ENCODE results near the gene PLD4.

Gene PLD4

DNA sequence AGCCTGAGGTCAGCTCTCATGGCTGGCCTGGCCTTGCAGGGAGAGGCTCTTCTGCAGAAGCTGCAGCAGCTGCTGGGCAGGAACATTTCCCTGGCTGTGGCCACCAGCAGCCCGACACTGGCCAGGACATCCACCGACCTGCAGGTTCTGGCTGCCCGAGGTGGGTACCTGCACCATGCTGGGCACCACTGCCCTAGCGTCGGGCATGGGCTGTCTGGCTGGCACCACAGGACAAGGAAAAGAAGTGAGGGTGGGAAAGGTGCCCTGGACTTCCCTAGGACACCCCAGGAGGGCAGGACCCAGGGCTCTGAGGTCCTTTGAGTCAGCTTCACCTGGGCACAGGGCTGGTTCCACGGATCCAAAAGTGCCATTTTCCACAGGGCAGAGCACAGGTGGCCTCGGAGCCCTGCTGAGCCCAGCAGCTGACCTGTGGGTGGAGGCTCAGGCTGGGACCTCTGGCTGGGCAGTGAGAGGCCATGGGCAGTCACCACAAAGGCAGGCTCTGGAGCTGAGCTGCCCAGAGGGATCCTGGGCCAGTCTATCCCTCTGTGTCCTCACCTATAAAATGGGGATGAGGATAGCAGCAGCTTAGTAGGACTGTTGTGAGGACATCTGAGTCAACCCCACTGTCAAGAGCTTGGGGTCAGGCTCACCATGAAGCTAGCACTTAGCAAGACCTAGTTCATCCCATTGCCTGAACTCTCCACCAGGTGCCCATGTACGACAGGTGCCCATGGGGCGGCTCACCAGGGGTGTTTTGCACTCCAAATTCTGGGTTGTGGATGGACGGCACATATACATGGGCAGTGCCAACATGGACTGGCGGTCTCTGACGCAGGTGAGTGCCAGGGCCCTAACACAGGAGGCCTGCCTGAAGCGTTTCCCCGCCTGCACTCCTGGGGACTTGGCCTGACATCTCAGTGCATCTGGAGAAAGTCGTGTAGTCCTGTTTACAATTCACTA is 4.9 kb downstream of the PLD4 start:
- DNase-seq: no peak

- DNase-seq: no peak
Observed at GRCh38 chr14:104930526-104931303, 6.0 kb downstream of the PLD4 start.

- no peak for DNase-seq
Observed at GRCh38 chr14:104931304-104931770, 6.7 kb downstream of the PLD4 start.

DNA sequence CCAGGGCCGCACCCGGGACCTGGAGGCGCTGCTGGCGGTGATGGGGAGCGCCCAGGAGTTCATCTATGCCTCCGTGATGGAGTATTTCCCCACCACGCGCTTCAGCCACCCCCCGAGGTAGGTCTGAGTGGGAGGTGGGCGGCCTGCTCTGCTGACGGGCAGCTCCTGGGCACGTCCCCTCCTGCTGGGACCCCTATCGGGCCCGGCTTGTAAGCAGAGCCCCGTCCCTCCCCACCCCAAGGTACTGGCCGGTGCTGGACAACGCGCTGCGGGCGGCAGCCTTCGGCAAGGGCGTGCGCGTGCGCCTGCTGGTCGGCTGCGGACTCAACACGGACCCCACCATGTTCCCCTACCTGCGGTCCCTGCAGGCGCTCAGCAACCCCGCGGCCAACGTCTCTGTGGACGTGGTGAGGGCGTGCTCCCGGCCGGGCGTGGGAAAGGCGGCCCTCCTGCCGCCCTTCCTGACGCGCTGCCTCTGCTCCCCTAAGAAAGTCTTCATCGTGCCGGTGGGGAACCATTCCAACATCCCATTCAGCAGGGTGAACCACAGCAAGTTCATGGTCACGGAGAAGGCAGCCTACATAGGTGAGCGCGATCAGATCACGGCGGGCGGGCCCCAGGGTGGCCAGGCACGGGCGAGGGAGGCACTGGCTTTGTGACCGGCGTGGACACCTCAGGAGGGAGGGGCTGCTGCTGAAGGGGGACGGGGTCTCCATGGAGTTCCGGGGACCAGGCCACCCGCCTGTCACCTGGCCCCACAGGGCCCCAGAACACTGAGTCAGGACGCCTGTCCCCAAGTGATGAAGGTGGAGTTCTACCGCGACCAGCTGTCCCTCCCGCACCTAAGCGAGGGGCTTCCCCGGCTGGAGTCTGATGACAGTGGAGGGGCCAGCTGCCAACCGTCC is 7.3 kb downstream of the PLD4 start:
- no peak for DNase-seq

- no peak for DNase-seq
Observed at GRCh38 chr14:104932676-104933631, 8.3 kb downstream of the PLD4 start.

DNA sequence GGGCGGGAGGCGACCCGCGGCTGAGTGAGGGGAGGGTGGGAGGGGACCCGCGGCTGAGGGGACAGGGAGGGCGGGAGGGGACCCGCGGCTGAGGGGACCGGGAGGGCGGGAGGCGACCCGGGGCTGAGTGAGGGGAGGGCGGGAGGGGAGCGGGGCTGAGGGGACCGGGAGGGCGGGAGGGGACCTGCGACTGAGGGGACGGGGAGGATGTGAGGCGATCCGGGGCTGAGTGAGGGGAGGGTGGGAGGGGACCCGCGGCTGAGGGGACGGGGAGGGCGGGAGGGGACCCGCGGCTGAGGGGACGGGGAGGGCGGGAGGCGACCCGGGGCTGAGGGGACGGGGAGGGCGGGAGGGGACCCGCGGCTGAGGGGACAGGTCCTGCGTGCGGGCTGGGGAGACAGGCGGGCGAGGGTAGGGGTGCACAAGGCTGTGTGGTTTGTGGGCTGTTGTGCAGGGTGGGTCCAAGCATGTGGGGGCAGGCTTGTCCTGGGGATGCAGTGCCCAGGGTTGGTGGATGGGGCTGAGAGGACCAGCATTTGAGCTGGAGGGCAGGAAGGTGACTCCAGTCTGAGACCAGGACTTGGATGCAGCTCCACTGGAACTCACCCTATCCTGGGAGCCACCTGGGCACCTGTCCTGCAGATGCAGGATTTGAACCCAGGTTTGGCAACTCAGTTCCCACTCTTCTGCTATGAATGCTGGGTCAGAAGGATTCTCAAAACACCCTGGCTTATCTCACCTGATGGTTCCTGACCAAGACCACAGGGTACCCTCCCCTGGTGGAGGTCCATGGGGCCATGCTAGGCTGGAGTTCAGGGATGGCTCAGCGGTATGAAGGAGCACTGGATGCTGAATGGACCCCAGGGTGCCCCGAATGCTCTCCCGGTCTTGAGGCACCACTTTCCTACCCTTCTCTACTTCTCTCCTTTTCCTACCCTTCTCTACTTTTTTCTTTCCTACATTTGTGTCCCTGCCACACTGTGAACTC is 9.4 kb downstream of the PLD4 start:
- no peak for DNase-seq

GRCh38 chr14:104935026-104935650 is 10.5 kb downstream of the PLD4 start:
- no peak for DNase-seq

GRCh38 chr14:104935955-104936354 is 11.3 kb downstream of the PLD4 start:
- no peak for DNase-seq

- DNase-seq: no peak
Observed at GRCh38 chr14:104936361-104937155, 11.9 kb downstream of the PLD4 start.

DNA sequence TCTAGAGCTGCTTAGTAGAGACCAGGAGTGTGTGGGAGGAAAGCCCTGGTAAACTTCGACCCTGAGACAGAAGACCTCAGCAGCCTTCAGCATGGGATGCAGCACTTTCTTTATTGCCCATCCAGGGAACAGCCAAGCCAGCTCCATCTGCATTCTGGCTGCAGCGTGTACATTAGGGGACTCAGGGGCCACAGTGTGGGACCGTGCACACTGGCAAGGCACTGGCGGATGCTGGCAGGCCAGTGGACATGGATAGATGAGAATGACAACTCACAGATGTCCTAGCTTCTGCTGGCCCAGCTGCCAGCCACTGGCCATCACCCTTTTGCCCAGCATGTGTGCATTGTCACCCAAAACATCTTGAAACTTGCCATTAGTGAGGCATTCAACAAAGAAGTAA is 12.5 kb downstream of the PLD4 start:
- no peak for DNase-seq

GRCh38 chr14:104937694-104938365 is 13.2 kb downstream of the PLD4 start:
- no peak for DNase-seq

DNA sequence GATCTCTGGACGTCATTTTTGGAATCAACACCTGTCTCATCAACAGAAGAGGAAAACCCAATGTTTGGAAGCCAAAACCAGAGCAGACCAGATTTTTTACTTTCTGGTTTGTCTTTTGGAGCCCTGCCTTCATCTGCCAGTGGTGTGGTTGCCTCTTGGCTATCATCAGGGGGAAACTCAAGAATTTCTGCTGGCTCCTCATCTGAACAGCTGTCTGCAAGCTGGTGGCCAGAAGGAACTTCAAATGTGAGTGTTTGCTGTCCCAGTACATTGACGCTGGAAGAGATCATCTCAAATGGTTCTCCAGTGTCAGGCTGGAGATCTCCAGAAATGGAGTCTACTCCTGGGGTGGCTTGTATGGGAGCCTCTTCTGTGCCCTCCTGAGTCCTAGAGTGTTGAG is 13.8 kb downstream of the PLD4 start:
- no peak for DNase-seq

- no peak for DNase-seq
Observed at GRCh38 chr14:104938960-104939359, 14.3 kb downstream of the PLD4 start.

- no peak for DNase-seq
Observed at GRCh38 chr14:104939666-104940410, 15.2 kb downstream of the PLD4 start.

- DNase-seq: no peak
Observed at GRCh38 chr14:104940526-104941150, 16.0 kb downstream of the PLD4 start.

- no peak for DNase-seq
Observed at GRCh38 chr14:104941508-104942365, 17.1 kb downstream of the PLD4 start.
